ENCODE measurements around the gene EDN3.

The EDN3 gene

GRCh38 chr20:59269411-59270025 is 30.9 kb upstream of the EDN3 start:
- Histone ChIP-seq H3K27me3 (ENCODE audit: control insufficient read depth in 3 of 3, insufficient read depth in 3 of 3, low read depth in 1 of 3, low read length in 3 of 3) (peaks cover 0 to 8% (median 0%) of the 10 kb centered on the region in 3 experiments), H2BK120ac (ENCODE audit: low read depth, low read length) (no peak overlapping the region), H3K27ac (replicated peaks; ENCODE audit: low read length) (no peak overlapping the region), H3K4me3 (ENCODE audit: low read length in 2 of 2) (no peak overlapping the region), H3K14ac (ENCODE audit: low read length) (no peak overlapping the region), H2BK12ac (ENCODE audit: low read length) (no peak overlapping the region), H3K4me1 (ENCODE audit: control insufficient read depth in 2 of 2, insufficient read depth in 1 of 2, low read depth in 1 of 2, low read length in 2 of 2) (peaks cover 0 to 8% of the 10 kb centered on the region in 2 donors), H3K9ac (ENCODE audit: low read depth, low read length, poor library complexity) (no peak overlapping the region), H3K4me2 (ENCODE audit: insufficient read depth, low read length, poor library complexity, severe bottlenecking) (no peak overlapping the region), H2AK5ac (ENCODE audit: low read depth, low read length) (no peak overlapping the region), H3K36me3 (replicated peaks in 1 of 2; ENCODE audit: control insufficient read depth in 2 of 2, insufficient read depth in 2 of 2, low read length in 2 of 2) (no peaks in the 10 kb centered on the region), H3K23ac (ENCODE audit: low read depth, low read length, poor library complexity) (no peak overlapping the region), H2BK15ac (ENCODE audit: low read length) (no peak overlapping the region), H2AFZ (ENCODE audit: low read length) (no peak overlapping the region), H3K9me3 (replicated peaks in 1 of 2; ENCODE audit: control insufficient read depth in 2 of 2, insufficient read depth in 1 of 2, low read depth in 1 of 2, low read length in 2 of 2) (no peaks in the 10 kb centered on the region), H3K79me1 (ENCODE audit: low read depth, low read length) (no peaks in the 10 kb centered on the region), H4K91ac (ENCODE audit: low read depth, low read length, poor library complexity) (no peak overlapping the region), H3K18ac (ENCODE audit: low read length) (no peak overlapping the region), H3K4ac (ENCODE audit: low read length) (no peak overlapping the region), H4K8ac (ENCODE audit: low read depth, low read length) (no peak overlapping the region), H2BK5ac (ENCODE audit: low read length) (no peak overlapping the region)
- no peak for DNase-seq (ENCODE audit: low spot score)
- WGBS, 2 donors (ENCODE audit: extremely low coverage in 2 of 2, insufficient read length in 2 of 2, insufficient replicate concordance in 1 of 2) = no CpG with 5 or more reads among the region's 4 CpGs

GRCh38 chr20:59270380-59270779 is 30.0 kb upstream of the EDN3 start:
- H3K27me3 ChIP-seq (ENCODE audit: control insufficient read depth in 3 of 3, insufficient read depth in 3 of 3, low read depth in 1 of 3, low read length in 3 of 3) = peaks cover 0 to 6% (median 0%) of the 10 kb centered on the region in 3 experiments
- DNase-seq (ENCODE audit: low spot score) = no peak
- no peak overlapping the region for H2BK120ac ChIP-seq (ENCODE audit: low read depth, low read length)
- no peak overlapping the region for H3K4ac ChIP-seq (ENCODE audit: low read length)
- H3K18ac ChIP-seq (ENCODE audit: low read length) = no peak overlapping the region
- H4K8ac ChIP-seq (ENCODE audit: low read depth, low read length) = no peak overlapping the region
- H2AK5ac ChIP-seq (ENCODE audit: low read depth, low read length) = no peak overlapping the region
- H3K4me1 ChIP-seq (ENCODE audit: control insufficient read depth in 2 of 2, insufficient read depth in 1 of 2, low read depth in 1 of 2, low read length in 2 of 2) = peaks cover 0 to 8% of the 10 kb centered on the region in 2 donors
- H3K23ac ChIP-seq (ENCODE audit: low read depth, low read length, poor library complexity) = no peak overlapping the region
- H3K14ac ChIP-seq (ENCODE audit: low read length) = no peak overlapping the region
- no peaks in the 10 kb centered on the region for H3K36me3 ChIP-seq (replicated peaks in 1 of 2; ENCODE audit: control insufficient read depth in 2 of 2, insufficient read depth in 2 of 2, low read length in 2 of 2)
- H2BK12ac ChIP-seq (ENCODE audit: low read length) = no peak overlapping the region
- no peak overlapping the region for H2AFZ ChIP-seq (ENCODE audit: low read length)
- no peak overlapping the region for H2BK15ac ChIP-seq (ENCODE audit: low read length)
- no peak overlapping the region for H3K4me2 ChIP-seq (ENCODE audit: insufficient read depth, low read length, poor library complexity, severe bottlenecking)
- WGBS, 2 donors (ENCODE audit: extremely low coverage in 2 of 2, insufficient read length in 2 of 2, insufficient replicate concordance in 1 of 2) = no CpG with 5 or more reads among the region's 3 CpGs
- H2BK5ac ChIP-seq (ENCODE audit: low read length) = no peak overlapping the region
- no peaks in the 10 kb centered on the region for H3K9me3 ChIP-seq (replicated peaks in 1 of 2; ENCODE audit: control insufficient read depth in 2 of 2, insufficient read depth in 1 of 2, low read depth in 1 of 2, low read length in 2 of 2)
- no peaks in the 10 kb centered on the region for H3K79me1 ChIP-seq (ENCODE audit: low read depth, low read length)
- no peak overlapping the region for H3K27ac ChIP-seq (replicated peaks; ENCODE audit: low read length)
- no peak overlapping the region for H3K4me3 ChIP-seq (ENCODE audit: low read length in 2 of 2)
- no peak overlapping the region for H3K9ac ChIP-seq (ENCODE audit: low read depth, low read length, poor library complexity)
- no peak overlapping the region for H4K91ac ChIP-seq (ENCODE audit: low read depth, low read length, poor library complexity)

GRCh38 chr20:59273739-59274357 is 26.6 kb upstream of the EDN3 start:
- DNase-seq (ENCODE audit: low spot score) = no peak
- H3K14ac ChIP-seq (ENCODE audit: low read length) = no peak overlapping the region
- no CpG with 5 or more reads among the region's 11 CpGs for WGBS, 2 donors (ENCODE audit: extremely low coverage in 2 of 2, insufficient read length in 2 of 2, insufficient replicate concordance in 1 of 2)

GRCh38 chr20:59276938-59277337 is 23.5 kb upstream of the EDN3 start:
- Histone ChIP-seq H3K23ac (ENCODE audit: low read depth, low read length, poor library complexity) (no peak overlapping the region), H2BK120ac (ENCODE audit: low read depth, low read length) (no peak overlapping the region), H3K18ac (ENCODE audit: low read length) (no peak overlapping the region), H3K14ac (ENCODE audit: low read length) (no peak overlapping the region), H3K27me3 (ENCODE audit: control insufficient read depth in 3 of 3, insufficient read depth in 3 of 3, low read depth in 1 of 3, low read length in 3 of 3) (peaks cover 0 to 3% (median 0%) of the 10 kb centered on the region in 3 experiments), H3K79me1 (ENCODE audit: low read depth, low read length) (no peaks in the 10 kb centered on the region), H2BK5ac (ENCODE audit: low read length) (no peak overlapping the region), H3K4ac (ENCODE audit: low read length) (no peak overlapping the region), H3K9ac (ENCODE audit: low read depth, low read length, poor library complexity) (no peak overlapping the region), H2BK15ac (ENCODE audit: low read length) (no peak overlapping the region), H3K36me3 (replicated peaks in 1 of 2; ENCODE audit: control insufficient read depth in 2 of 2, insufficient read depth in 2 of 2, low read length in 2 of 2) (no peaks in the 10 kb centered on the region), H3K4me1 (ENCODE audit: control insufficient read depth in 2 of 2, insufficient read depth in 1 of 2, low read depth in 1 of 2, low read length in 2 of 2) (no peaks in the 10 kb centered on the region), H3K4me2 (ENCODE audit: insufficient read depth, low read length, poor library complexity, severe bottlenecking) (no peak overlapping the region), H4K8ac (ENCODE audit: low read depth, low read length) (no peak overlapping the region), H2BK12ac (ENCODE audit: low read length) (no peak overlapping the region), H3K9me3 (replicated peaks in 1 of 2; ENCODE audit: control insufficient read depth in 2 of 2, insufficient read depth in 1 of 2, low read depth in 1 of 2, low read length in 2 of 2) (no peaks in the 10 kb centered on the region), H3K27ac (replicated peaks; ENCODE audit: low read length) (no peak overlapping the region), H2AK5ac (ENCODE audit: low read depth, low read length) (no peak overlapping the region), H2AFZ (ENCODE audit: low read length) (no peak overlapping the region), H4K91ac (ENCODE audit: low read depth, low read length, poor library complexity) (no peak overlapping the region), H3K4me3 (ENCODE audit: low read length in 2 of 2) (no peak overlapping the region)
- DNase-seq (ENCODE audit: low spot score) = no peak
- WGBS, 2 donors (ENCODE audit: extremely low coverage in 2 of 2, insufficient read length in 2 of 2, insufficient replicate concordance in 1 of 2) = no CpG with 5 or more reads among the region's 5 CpGs

More at GRCh38 chr20:59273739-59274357, 26.6 kb upstream of the EDN3 start:
- H2BK12ac ChIP-seq (ENCODE audit: low read length) = no peak overlapping the region
- peaks cover 0 to 5% of the 10 kb centered on the region in 2 donors for H3K4me1 ChIP-seq (ENCODE audit: control insufficient read depth in 2 of 2, insufficient read depth in 1 of 2, low read depth in 1 of 2, low read length in 2 of 2)
- H2BK15ac ChIP-seq (ENCODE audit: low read length) = no peak overlapping the region
- H2BK5ac ChIP-seq (ENCODE audit: low read length) = no peak overlapping the region
- H2AK5ac ChIP-seq (ENCODE audit: low read depth, low read length) = no peak overlapping the region
- no peak overlapping the region for H4K8ac ChIP-seq (ENCODE audit: low read depth, low read length)
- no peak overlapping the region for H3K4ac ChIP-seq (ENCODE audit: low read length)
- no peaks in the 10 kb centered on the region for H3K79me1 ChIP-seq (ENCODE audit: low read depth, low read length)
- H3K4me2 ChIP-seq (ENCODE audit: insufficient read depth, low read length, poor library complexity, severe bottlenecking) = no peak overlapping the region
- H3K9ac ChIP-seq (ENCODE audit: low read depth, low read length, poor library complexity) = no peak overlapping the region
- H3K36me3 ChIP-seq (replicated peaks in 1 of 2; ENCODE audit: control insufficient read depth in 2 of 2, insufficient read depth in 2 of 2, low read length in 2 of 2) = no peaks in the 10 kb centered on the region
- H3K18ac ChIP-seq (ENCODE audit: low read length) = no peak overlapping the region
- H2AFZ ChIP-seq (ENCODE audit: low read length) = no peak overlapping the region
- no peak overlapping the region for H3K4me3 ChIP-seq (ENCODE audit: low read length in 2 of 2)
- H3K23ac ChIP-seq (ENCODE audit: low read depth, low read length, poor library complexity) = no peak overlapping the region
- H3K27ac ChIP-seq (replicated peaks; ENCODE audit: low read length) = no peak overlapping the region
- H3K9me3 ChIP-seq (replicated peaks in 1 of 2; ENCODE audit: control insufficient read depth in 2 of 2, insufficient read depth in 1 of 2, low read depth in 1 of 2, low read length in 2 of 2) = no peaks in the 10 kb centered on the region
- no peak overlapping the region for H4K91ac ChIP-seq (ENCODE audit: low read depth, low read length, poor library complexity)
- peaks cover 0 to 6% (median 0%) of the 10 kb centered on the region in 3 experiments for H3K27me3 ChIP-seq (ENCODE audit: control insufficient read depth in 3 of 3, insufficient read depth in 3 of 3, low read depth in 1 of 3, low read length in 3 of 3)
- H2BK120ac ChIP-seq (ENCODE audit: low read depth, low read length) = no peak overlapping the region
